Astrocyte of the cerebellum (primary cell): ENCODE data around the gene ITSN2.

Experiments used
- DNase-seq: peaks from one replicate; pipeline ENCODE4 v3.0.0-alpha.2; 2011; ENCODE audit warnings: low read depth
- H3K4me3 ChIP-seq: 2 replicates; pipeline ENCODE4 v1.5.1; 2011; ENCODE audit warnings: mild to moderate bottlenecking, low read depth, low read length, moderate library complexity
- in situ Hi-C: cut with HindIII; loops from 2 replicates; pipeline ENCODE4 v1.10.0; 2017; ENCODE audit warnings: low sequenced_read_pairs
- TF ChIP-seq, protein P1 (sequence below): IDR thresholded peaks from 2 replicates; pipeline ENCODE4 v1.5.1; 2012; ENCODE audit warnings: low read length, low read depth, moderate library complexity, mild to moderate bottlenecking; ENCODE audit errors: missing control alignments

The ITSN2 gene

DNA sequence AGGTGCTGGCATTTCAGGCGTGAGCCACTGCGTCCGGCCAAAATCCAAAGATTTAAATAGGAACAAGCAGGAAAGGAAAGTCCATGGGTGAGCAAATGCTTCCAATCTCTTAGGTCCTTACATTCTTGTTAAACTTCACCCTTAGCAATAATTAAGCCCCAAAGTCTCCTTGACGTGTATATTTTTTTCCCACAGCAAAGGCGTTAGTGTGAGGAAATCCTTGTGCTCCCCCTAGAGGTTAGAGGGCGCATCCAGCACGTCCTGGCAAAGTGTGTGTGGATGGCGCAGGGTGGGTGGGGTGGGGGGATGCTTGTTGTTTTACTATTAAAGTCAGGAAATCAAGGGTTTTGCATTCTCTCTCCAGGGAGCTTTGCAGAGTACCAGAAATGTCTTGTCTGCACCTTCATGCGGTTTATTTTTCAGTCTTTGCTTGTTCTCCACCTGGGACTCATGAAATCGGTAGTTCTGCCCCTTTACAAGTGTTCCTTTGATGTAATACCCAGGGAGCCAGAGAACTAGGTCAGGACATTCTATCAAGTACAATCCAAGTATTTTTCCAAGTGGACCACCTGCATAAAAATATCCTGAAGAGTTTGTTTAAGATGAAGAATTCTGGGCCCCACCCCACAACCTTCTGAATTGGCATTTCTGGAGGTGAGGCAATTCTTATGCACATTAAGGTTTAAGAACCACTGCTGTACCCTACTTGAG is 22.2 kb upstream of the ITSN2 start:
- H3K4me3 ChIP-seq = no peak overlapping the region
- peak; percentile 55 for DNase-seq
- in situ Hi-C loops = no loop called here
- TF ChIP-seq, protein P1, sequence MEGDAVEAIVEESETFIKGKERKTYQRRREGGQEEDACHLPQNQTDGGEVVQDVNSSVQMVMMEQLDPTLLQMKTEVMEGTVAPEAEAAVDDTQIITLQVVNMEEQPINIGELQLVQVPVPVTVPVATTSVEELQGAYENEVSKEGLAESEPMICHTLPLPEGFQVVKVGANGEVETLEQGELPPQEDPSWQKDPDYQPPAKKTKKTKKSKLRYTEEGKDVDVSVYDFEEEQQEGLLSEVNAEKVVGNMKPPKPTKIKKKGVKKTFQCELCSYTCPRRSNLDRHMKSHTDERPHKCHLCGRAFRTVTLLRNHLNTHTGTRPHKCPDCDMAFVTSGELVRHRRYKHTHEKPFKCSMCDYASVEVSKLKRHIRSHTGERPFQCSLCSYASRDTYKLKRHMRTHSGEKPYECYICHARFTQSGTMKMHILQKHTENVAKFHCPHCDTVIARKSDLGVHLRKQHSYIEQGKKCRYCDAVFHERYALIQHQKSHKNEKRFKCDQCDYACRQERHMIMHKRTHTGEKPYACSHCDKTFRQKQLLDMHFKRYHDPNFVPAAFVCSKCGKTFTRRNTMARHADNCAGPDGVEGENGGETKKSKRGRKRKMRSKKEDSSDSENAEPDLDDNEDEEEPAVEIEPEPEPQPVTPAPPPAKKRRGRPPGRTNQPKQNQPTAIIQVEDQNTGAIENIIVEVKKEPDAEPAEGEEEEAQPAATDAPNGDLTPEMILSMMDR = peak; percentile 72

DNA sequence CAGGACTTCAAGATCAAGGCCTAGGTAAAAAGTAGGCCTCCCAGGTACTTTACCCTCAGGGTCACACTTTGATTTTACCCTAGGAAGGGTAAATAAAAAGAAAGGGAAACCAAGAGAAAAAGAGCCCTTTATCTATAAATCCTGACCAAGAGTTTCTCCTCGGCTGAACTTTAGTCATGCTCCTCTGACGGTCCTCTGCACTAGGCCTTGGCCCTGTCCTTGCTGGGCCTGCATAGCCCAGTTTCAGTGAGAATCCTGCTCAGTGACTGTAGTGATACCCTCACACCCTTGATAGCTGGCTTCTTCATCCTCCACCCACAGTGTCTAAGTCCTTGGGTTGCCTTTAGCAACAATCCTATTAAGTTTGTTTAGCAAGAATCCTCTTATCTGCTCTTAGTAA is 20.5 kb upstream of the ITSN2 start:
- TF ChIP-seq, protein P1 = no peak
- no peak overlapping the region for H3K4me3 ChIP-seq
- DNase-seq = no peak
- in situ Hi-C loops = no loop called here

DNA sequence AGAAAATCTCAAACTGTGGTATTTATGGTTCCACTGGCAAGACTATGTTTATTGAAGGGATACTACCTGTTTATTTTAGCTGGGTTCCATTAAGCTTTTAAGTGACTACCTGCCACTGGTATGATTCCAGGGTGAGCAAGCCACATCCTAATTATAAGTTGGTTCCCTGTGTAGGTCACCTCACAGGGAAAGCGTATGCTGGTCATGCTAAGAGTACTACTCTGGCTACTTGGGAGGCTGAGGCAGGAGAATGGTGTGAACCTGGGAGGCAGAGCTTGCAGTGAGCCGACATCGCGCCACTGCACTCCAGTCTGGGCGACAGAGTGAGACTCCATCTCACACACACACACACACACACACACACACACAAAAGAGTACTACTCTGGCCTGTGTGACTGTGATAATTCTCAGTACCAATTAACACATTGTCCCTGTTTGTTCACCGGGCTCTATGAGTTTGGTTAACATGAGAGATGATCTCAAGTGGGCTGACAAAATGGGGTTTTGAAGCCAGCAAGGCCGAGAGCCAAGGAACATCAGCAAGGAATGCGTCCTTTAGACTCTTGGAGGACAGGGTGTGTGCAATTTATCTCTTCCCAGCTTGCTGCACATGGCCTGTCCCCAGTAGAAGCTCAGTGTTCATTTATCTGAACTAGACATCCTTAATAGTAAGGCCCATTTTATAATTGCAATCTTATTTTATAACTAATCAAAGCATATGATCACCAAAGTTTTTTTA is 15.2 kb upstream of the ITSN2 start:
- in situ Hi-C loops = no loop called here

DNA sequence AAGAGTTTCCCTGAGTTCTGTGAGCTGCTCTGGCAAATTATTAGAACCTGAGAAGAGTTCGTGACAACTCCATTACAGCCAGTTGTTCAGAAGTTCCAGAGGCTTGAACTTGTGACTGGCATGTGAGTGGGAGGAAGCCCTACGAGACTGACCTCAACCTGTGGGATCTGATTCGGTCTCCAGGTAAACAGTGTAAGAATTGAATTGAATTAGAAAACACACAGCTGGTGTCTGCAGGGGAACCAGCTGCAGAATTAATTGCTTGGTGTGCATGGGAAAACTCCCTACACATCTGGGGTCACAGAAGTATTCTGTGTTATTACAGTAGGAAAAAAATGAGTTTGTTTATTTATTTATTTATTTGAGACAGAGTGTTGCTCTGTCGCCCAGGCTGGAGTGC is 14.0 kb upstream of the ITSN2 start:
- in situ Hi-C loops = no loop called here
- TF ChIP-seq, protein P1 = no peak
- H3K4me3 ChIP-seq = no peak overlapping the region
- no peak for DNase-seq

More for the DNA sequence above, 15.2 kb upstream of the ITSN2 start:
- DNase-seq = no peak
- TF ChIP-seq, protein P1 = no peak
- H3K4me3 ChIP-seq = no peak overlapping the region

DNA sequence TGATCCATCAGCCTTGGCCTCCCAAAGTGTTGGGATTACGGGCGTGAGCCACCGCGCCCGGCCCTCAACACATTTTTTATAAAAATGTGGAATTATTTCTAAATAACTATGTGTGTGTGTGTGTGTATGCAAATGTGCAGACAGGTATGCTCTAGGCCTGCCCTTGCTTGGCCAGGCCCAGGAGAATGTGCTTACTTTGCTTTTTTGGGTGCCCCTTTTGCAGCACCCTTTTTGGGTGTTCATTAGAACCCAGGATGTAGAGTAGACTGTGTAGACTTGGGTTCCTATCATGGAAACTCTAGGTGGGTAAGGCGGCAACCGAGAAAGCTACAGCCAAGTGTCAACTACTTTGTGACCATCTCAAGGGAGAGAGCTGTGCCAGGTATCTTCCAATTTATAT is 11.7 kb upstream of the ITSN2 start:
- TF ChIP-seq, protein P1 = no peak
- no peak for DNase-seq
- in situ Hi-C loops = no loop called here
- no peak overlapping the region for H3K4me3 ChIP-seq

DNA sequence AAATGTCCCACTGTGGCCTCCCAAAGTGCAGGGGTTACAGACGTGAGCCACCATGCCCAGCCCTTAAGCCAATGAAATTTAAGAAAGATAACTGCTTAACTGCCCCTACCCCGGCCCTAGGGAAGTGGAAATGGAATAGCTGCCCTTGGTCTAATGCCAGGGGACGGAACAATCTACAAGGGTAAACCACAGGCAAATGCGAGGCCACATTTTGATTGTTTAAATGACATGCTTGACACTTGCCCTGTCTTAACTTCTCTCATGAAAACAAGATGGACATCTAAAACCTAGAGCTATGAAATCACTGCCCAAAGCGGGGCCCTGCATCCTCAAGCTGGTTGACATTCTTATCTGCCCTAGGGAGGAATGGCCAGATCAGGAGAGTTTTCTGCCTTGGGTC is 5.5 kb upstream of the ITSN2 start:
- TF ChIP-seq, protein P1 = no peak
- no peak for DNase-seq
- in situ Hi-C loops = no loop called here
- H3K4me3 ChIP-seq = no peak overlapping the region
